ENCODE results near the gene TIAM2.
A peak's percentile ranks its signal among the peaks of the same experiment; 100 is the strongest.

The TIAM2 gene

GRCh38 chr6:155154158-155154830 is 159.2 kb downstream of the TIAM2 start:
- H3K4me3 ChIP-seq (replicated peaks; ENCODE audit: low read depth, low read length), result no peak overlapping the region
- DNase-seq (ENCODE audit: extremely low read depth, low read depth), result peak; percentile 90
- TF ChIP-seq CTCF (IDR thresholded peaks at IDR 0.05; ENCODE audit: low read depth, low read length, missing control alignments), result no peak

- no peak overlapping the region for H3K4me3 ChIP-seq (replicated peaks; ENCODE audit: low read depth, low read length)
- no peak for TF ChIP-seq CTCF (IDR thresholded peaks at IDR 0.05; ENCODE audit: low read depth, low read length, missing control alignments)
- no peak for DNase-seq (ENCODE audit: extremely low read depth, low read depth)
Measured at GRCh38 chr6:155155787-155156447, 160.8 kb downstream of the TIAM2 start.

GRCh38 chr6:155157101-155157500 is 162.0 kb downstream of the TIAM2 start:
- H3K4me3 ChIP-seq (replicated peaks; ENCODE audit: low read depth, low read length), result no peak overlapping the region
- no peak for DNase-seq (ENCODE audit: extremely low read depth, low read depth)
- no peak for TF ChIP-seq CTCF (IDR thresholded peaks at IDR 0.05; ENCODE audit: low read depth, low read length, missing control alignments)

- no peak overlapping the region for H3K4me3 ChIP-seq (replicated peaks; ENCODE audit: low read depth, low read length)
- DNase-seq (ENCODE audit: extremely low read depth, low read depth), result no peak
- TF ChIP-seq CTCF (IDR thresholded peaks at IDR 0.05; ENCODE audit: low read depth, low read length, missing control alignments), result no peak
Measured at GRCh38 chr6:155158030-155158843, 163.1 kb downstream of the TIAM2 start.

- TF ChIP-seq CTCF (IDR thresholded peaks at IDR 0.05; ENCODE audit: low read depth, low read length, missing control alignments), result no peak
- no peak for DNase-seq (ENCODE audit: extremely low read depth, low read depth)
- no peak overlapping the region for H3K4me3 ChIP-seq (replicated peaks; ENCODE audit: low read depth, low read length)
Measured at GRCh38 chr6:155162682-155163081, 167.6 kb downstream of the TIAM2 start.

GRCh38 chr6:155163601-155164000 is 168.5 kb downstream of the TIAM2 start:
- no peak for DNase-seq (ENCODE audit: extremely low read depth, low read depth)
- no peak overlapping the region for H3K4me3 ChIP-seq (replicated peaks; ENCODE audit: low read depth, low read length)
- TF ChIP-seq CTCF (IDR thresholded peaks at IDR 0.05; ENCODE audit: low read depth, low read length, missing control alignments), result no peak

Data from HFF-Myc (cell line).